Measurements from ENCODE around the gene UBE3C. TPM values are rescaled to one million over a fixed set of nuclear protein-coding genes. Genes with fewer than 3 reads are reported as not detected.
A peak's percentile ranks its signal among the peaks of the same experiment; 100 is the strongest.
"Not testable (repeated sequence)": the region's sequence is repeated elsewhere in the genome, so short reads cannot be mapped to it uniquely, and the experiment has no call there.

UBE3C gene
- polyA plus RNA-seq, 3 donors: 39.5 to 46.5 (median 43.1) TPM

DNA sequence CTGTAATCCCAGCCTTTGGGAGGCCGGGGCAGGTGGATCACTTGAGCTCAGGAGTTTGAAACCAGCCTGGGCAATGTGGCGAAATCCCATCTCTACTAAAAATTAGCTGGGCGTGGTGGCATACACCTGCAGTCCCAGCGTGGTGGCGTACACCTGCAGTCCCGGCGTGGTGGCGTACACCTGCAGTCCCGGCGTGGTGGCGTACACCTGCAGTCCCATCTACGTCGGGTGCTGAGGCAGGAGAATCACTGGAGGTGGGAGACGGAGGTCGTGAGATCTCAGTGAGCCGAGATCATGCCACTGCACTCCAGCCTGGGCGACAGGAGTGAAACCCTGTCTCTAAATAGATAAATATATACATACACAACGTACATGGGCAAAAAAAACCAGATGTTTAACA lies 116.1 kb downstream of the UBE3C start:
- DNase-seq (ENCODE audit: extremely low read depth in 1 of 11, low read depth in 9 of 11, low spot score in 4 of 11): not testable (repeated sequence)

DNA sequence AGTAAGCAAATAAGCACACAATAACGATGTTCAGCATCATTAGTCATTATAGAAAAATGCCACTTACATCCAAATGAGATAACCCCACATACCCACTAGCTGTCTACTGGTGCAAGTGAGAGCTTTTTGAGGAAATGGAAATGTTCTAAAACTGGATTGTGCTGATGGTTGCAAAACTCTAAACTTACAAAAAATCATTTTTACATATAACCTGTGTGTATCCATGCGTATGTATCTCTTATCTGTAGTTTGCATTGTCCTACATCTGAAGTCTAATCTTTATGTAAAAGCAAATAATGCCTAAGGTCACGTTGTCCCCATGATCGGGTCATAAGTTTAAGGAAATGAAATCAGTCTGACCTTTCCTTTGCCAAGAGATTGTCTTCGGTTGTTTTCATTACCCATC lies 116.5 kb downstream of the UBE3C start:
- no peak for DNase-seq (ENCODE audit: extremely low read depth in 1 of 11, low read depth in 9 of 11, low spot score in 4 of 11)

DNA sequence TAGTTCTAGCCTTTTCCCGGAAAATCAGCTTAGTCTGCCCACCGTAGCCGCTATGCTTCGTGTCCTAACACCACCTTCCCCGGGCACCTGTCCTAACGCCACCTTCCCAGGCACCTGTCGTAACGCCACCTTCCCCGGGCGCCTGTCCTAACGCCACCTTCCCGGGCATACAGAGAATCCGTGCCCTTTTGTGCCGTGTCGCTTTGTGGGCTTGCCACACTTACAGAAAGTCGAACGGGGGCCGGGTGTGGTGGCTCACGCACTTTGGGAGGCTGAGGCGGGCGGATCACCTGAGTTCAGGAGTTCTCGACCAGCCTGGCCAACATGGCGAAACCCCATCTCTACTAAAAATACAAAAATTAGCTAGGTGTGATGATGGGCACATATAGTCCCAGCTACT lies 124.4 kb downstream of the UBE3C start:
- DNase-seq (ENCODE audit: extremely low read depth in 1 of 11, low read depth in 9 of 11, low spot score in 4 of 11): no peak

GRCh38 chr7:157265051-157265450 lies 126.3 kb downstream of the UBE3C start:
- no peak for DNase-seq (ENCODE audit: extremely low read depth in 1 of 11, low read depth in 9 of 11, low spot score in 4 of 11)

GRCh38 chr7:157266272-157266671 lies 127.5 kb downstream of the UBE3C start:
- DNase-seq (ENCODE audit: extremely low read depth in 1 of 11, low read depth in 9 of 11, low spot score in 4 of 11): no peak

GRCh38 chr7:157267516-157267915 lies 128.8 kb downstream of the UBE3C start:
- no peak for DNase-seq (ENCODE audit: extremely low read depth in 1 of 11, low read depth in 9 of 11, low spot score in 4 of 11)

- DNase-seq (ENCODE audit: extremely low read depth in 1 of 11, low read depth in 9 of 11, low spot score in 4 of 11): no peak
These were observed 129.2 kb downstream of the UBE3C start for GRCh38 chr7:157267956-157268355.

- no peak for DNase-seq (ENCODE audit: extremely low read depth in 1 of 11, low read depth in 9 of 11, low spot score in 4 of 11)
These were observed 129.8 kb downstream of the UBE3C start for GRCh38 chr7:157268540-157268939.

DNA sequence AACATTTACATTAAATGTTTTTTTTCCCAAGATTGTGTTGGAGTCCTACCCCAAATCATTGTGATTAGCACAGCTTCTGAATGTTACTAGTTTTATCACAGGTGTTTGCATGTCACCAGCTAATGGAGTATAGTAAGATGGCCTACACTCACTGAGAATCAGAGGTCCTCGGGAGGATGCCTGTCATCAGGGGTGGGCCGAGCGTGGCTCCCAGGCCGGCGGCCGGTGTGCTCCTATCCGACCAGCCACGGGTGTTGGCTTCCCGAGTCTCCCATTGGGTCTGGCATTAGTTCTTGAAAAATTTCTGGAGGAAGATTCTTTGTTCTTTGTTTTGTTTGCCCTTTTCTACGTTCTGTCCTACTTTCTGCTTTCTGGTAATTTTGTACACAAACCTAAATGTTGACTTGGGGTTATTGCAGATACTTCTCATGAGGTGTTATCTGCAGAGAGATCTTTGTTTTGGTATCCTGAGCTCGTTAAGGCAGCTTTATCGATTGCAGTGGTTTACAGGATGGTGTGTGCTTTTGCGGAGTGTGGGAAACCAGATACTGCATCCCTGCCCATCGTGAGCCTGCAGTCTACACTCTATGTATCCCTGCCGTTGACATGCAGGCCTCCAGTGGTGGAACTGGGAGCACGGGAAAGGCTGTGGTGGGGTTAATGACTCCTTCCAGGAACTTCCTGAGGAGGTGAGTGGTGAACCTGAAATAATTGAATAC lies 130.8 kb downstream of the UBE3C start:
- DNase-seq (ENCODE audit: extremely low read depth in 1 of 11, low read depth in 9 of 11, low spot score in 4 of 11): no peak

DNA sequence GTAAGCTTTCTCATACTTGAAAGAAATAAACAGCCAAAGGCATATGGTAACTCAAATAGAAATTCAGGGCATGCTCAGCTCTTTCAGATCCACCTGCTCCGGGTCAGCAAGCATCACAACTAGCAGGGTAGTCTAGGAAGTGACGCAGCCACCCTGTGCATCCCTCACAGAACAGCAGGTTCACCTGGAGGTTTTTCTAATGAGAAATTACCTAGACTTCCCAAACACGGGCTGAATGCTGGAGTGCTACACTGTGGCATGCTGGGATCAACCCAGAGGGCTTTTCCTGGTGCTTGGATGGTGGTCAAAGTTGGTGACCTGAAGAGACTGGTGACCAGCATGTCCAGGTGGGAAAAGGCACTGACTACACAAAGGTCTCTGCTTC lies 131.3 kb downstream of the UBE3C start:
- DNase-seq (ENCODE audit: extremely low read depth in 1 of 11, low read depth in 9 of 11, low spot score in 4 of 11): no peak

- DNase-seq (ENCODE audit: extremely low read depth in 1 of 11, low read depth in 9 of 11, low spot score in 4 of 11): no peak
These were observed 132.7 kb downstream of the UBE3C start for GRCh38 chr7:157271315-157271990.

DNA sequence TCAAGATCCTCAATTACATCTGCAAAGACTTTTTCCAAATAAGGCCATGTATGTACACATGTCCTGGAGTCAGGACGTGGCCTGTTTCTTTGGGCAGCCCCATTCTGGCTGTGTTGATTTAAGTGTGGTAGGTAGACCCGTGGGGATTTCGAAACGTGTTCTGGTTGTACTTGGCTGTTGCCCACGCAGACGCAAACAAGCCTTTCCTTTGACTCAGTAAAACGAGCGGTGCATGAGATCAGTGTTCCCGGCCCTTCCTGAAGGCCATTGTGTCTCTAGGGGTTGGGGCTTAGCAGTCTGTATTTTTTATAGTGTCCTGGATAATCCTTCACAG lies 133.2 kb downstream of the UBE3C start:
- no peak for DNase-seq (ENCODE audit: extremely low read depth in 1 of 11, low read depth in 9 of 11, low spot score in 4 of 11)

- DNase-seq (ENCODE audit: extremely low read depth in 1 of 11, low read depth in 9 of 11, low spot score in 4 of 11): no peak
These were observed 133.9 kb downstream of the UBE3C start for GRCh38 chr7:157272351-157273207.

DNA sequence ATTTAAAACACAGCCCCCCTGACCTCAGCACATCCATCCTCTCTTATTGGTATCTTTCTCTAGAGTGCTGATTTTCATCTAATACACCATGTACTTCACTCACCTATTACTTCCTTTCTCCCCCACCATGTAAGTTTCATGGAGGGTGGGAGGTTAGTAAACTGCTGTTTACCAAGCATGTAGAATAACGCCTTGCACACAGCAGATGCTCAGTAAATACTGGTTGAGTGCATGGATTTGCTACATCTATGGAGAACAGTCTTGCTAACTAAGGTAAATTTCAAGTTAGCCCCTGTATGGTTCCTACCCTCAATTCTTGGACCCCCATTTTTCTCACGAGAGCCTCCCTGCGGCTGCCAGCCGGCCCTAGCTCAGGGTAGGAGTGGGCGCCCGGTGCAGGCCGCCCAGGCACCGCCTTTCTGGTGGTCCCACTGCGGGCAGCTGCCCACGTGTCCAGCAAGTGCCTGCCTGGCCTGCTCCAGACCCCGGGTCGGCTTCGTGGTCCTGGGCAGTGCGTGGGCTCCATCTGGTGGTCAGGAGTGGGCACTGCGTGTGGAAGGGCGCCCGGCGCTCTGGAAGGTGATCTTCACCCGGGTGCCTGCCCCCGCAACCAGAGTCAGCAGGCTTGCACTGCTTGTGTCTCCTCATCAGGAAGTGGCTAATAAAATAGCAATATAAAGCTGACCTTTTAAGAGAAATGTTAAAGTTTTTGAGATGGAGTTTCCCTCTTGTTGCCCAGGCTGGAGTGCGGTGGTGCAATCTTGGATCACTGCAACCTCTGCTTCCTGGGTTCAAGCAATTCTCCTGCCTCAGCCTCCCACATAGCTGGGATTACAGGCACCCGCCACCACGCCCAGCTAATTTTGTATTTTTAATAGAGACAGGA lies 134.7 kb downstream of the UBE3C start:
- peak in 8 of 11 donors; percentile 33 to 68 (median 48) for DNase-seq (ENCODE audit: extremely low read depth in 1 of 11, low read depth in 9 of 11, low spot score in 4 of 11)

DNA sequence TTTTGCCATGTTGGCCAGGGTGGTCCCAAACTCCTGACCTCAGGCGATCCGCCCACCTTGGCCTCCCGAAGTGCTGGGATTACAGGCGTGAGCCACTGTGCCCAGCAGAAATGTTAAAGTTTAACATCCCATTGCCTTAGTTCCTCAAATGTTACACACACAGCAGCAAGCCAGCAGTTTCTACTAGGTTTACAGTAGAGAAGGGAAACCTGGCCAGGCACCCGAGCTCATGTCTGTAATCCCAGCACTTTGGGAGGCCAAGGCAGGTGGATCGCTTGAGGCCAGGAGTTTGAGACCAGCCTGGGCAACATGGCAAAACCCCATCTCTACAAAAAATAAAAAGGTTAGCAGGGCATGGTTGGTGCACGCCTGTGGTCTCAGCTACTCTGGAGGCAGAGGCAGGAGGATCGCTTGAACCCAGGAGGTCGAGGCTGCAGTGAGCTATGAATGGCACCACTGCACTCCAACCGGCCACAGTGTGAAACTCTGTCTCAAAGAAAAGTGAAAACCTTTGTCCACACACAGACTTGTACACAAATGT lies 135.4 kb downstream of the UBE3C start:
- DNase-seq (ENCODE audit: extremely low read depth in 1 of 11, low read depth in 9 of 11, low spot score in 4 of 11): not testable (repeated sequence)

GRCh38 chr7:157274991-157275427 lies 136.3 kb downstream of the UBE3C start:
- DNase-seq (ENCODE audit: extremely low read depth in 1 of 11, low read depth in 9 of 11, low spot score in 4 of 11): no peak

- DNase-seq (ENCODE audit: extremely low read depth in 1 of 11, low read depth in 9 of 11, low spot score in 4 of 11): no peak
These were observed 137.4 kb downstream of the UBE3C start for GRCh38 chr7:157276091-157276561.

- no peak for DNase-seq (ENCODE audit: extremely low read depth in 1 of 11, low read depth in 9 of 11, low spot score in 4 of 11)
These were observed 138.2 kb downstream of the UBE3C start for GRCh38 chr7:157276731-157277562.
